PFSK-1 (cell line): Measurements from ENCODE around the gene ADAMTS9.

Experiments used
- FOXP2 ChIP-seq: optimal IDR thresholded peaks from 2 replicates; pipeline ENCODE3; 2011; ENCODE audit warnings: borderline replicate concordance, control low read depth, inconsistent platforms; ENCODE audit not compliant: insufficient read depth; ENCODE audit errors: extremely low read length, extremely low read depth
- POLR2AphosphoS5 ChIP-seq: IDR thresholded peaks from 2 replicates; pipeline ENCODE4 v1.6.1; 2012; ENCODE audit warnings: low read depth, mild to moderate bottlenecking, control low read depth, low read length, moderate library complexity
- SIN3A ChIP-seq: IDR thresholded peaks from 2 replicates; pipeline ENCODE4 v1.6.1; 2012; ENCODE audit warnings: mild to moderate bottlenecking, low read length, moderate library complexity, borderline replicate concordance; ENCODE audit not compliant: insufficient read depth
- TAF1 ChIP-seq: IDR thresholded peaks from 2 replicates; pipeline ENCODE4 v1.6.1; 2012; ENCODE audit warnings: low read length, control low read depth, borderline replicate concordance; ENCODE audit not compliant: insufficient read depth
- TF ChIP-seq, protein P1 (sequence below), 2 experiments: IDR thresholded peaks; 2 replicates each; pipeline versions ENCODE4 v1.6.1 to v1.8.0; 2011 to 2012; ENCODE audit warnings: low read depth in 2 of 2, low read length in 2 of 2, control low read depth in 1 of 2, inconsistent platforms in 1 of 2, mild to moderate bottlenecking in 1 of 2, moderate library complexity in 1 of 2; ENCODE audit not compliant: insufficient read depth in 1 of 2

The ADAMTS9 gene

DNA sequence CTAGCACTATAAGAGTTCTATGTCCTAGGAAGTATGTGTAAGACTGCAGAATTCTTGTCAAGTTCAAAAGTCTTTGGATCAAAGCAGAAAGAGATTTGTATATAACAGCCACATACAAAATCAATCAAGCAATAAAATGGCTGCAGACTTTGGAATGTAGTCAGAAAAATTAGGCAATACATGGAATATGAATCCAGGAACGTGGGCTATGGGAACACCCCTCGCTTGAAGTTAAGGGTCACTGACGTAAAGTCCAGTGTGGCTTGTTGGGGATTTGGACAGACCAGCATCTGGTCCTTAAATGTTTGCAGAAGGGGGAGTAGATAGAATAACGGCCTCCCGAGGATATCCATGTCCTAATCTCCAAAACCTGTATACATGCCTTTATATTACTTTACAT, 178.6 kb downstream of the ADAMTS9 start:
- TF ChIP-seq FOXP2 = no peak
- TF ChIP-seq POLR2AphosphoS5 = no peak
- TF ChIP-seq TAF1 = no peak
- TF ChIP-seq, protein P1, sequence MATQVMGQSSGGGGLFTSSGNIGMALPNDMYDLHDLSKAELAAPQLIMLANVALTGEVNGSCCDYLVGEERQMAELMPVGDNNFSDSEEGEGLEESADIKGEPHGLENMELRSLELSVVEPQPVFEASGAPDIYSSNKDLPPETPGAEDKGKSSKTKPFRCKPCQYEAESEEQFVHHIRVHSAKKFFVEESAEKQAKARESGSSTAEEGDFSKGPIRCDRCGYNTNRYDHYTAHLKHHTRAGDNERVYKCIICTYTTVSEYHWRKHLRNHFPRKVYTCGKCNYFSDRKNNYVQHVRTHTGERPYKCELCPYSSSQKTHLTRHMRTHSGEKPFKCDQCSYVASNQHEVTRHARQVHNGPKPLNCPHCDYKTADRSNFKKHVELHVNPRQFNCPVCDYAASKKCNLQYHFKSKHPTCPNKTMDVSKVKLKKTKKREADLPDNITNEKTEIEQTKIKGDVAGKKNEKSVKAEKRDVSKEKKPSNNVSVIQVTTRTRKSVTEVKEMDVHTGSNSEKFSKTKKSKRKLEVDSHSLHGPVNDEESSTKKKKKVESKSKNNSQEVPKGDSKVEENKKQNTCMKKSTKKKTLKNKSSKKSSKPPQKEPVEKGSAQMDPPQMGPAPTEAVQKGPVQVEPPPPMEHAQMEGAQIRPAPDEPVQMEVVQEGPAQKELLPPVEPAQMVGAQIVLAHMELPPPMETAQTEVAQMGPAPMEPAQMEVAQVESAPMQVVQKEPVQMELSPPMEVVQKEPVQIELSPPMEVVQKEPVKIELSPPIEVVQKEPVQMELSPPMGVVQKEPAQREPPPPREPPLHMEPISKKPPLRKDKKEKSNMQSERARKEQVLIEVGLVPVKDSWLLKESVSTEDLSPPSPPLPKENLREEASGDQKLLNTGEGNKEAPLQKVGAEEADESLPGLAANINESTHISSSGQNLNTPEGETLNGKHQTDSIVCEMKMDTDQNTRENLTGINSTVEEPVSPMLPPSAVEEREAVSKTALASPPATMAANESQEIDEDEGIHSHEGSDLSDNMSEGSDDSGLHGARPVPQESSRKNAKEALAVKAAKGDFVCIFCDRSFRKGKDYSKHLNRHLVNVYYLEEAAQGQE (IDR thresholded peaks at IDR 0.05; ENCODE audit: insufficient read depth in 1 of 2, low read depth in 2 of 2, low read length in 2 of 2) = no peak
- no peak for TF ChIP-seq SIN3A

DNA sequence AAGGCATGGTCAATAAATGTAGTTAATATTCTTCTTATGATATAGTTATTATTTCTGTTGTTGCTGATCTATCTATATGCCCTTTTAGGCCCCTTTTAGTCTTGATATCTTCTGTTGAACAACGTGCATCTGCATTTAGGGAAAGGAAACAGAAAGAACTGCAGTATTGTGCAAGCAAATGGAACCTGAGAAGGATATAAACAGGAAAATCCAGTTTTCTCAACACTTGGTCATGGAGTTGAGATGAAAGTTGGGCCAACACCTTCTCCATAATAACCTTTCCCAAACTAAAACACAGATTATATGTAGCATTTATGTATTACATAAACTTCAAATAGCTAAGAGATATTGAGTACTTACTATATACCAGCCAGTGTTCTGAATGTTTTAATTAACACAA, 179.7 kb downstream of the ADAMTS9 start:
- TF ChIP-seq, protein P1 (IDR thresholded peaks at IDR 0.05; ENCODE audit: insufficient read depth in 1 of 2, low read depth in 2 of 2, low read length in 2 of 2) = no peak
- TF ChIP-seq TAF1 (no peak), POLR2AphosphoS5 (no peak), SIN3A (no peak), FOXP2 (no peak)

DNA sequence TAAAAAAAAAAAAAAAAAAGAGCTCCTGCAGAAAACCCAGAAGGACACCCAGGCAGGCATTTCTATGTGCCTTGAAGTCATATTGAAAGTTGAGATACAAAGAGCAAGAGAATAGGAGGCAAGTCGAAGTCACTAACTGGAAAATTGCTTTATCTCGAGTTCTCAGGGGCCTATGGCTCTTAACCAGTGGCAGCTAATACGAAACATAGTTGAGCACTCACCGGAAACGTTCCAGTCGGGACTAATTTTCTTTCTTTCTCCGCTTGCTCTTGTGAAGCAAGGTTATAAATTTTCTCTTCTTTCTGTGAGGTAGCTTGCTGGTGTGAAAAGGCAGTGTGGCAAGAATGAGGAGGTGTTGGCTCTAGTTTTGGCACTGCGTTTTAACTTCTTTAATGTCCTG, 181.5 kb downstream of the ADAMTS9 start:
- TF ChIP-seq, protein P1 (IDR thresholded peaks at IDR 0.05; ENCODE audit: insufficient read depth in 1 of 2, low read depth in 2 of 2, low read length in 2 of 2) = no peak
- TF ChIP-seq FOXP2 = no peak
- no peak for TF ChIP-seq TAF1
- TF ChIP-seq SIN3A = no peak
- no peak for TF ChIP-seq POLR2AphosphoS5

DNA sequence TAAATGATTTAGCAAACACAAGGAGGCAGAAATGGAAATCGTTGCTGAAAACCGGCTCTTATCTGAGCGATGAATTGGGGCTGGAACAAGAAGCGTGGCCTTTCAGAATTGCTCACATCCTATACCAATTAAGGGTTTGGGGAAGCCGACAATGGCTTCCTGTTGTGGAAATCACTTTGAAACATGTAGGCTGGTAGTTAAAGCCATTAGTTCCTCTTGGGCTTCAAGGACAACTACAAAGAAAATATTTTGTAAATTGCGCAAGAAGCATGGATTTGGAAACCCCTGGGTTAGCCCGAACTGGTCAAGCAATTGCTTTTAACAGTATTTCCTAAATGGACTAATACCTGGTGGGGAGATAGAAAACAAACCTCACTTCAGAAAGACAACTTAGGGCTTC, 182.4 kb downstream of the ADAMTS9 start:
- TF ChIP-seq, protein P1 (IDR thresholded peaks at IDR 0.05; ENCODE audit: insufficient read depth in 1 of 2, low read depth in 2 of 2, low read length in 2 of 2) = no peak
- TF ChIP-seq POLR2AphosphoS5 = no peak

DNA sequence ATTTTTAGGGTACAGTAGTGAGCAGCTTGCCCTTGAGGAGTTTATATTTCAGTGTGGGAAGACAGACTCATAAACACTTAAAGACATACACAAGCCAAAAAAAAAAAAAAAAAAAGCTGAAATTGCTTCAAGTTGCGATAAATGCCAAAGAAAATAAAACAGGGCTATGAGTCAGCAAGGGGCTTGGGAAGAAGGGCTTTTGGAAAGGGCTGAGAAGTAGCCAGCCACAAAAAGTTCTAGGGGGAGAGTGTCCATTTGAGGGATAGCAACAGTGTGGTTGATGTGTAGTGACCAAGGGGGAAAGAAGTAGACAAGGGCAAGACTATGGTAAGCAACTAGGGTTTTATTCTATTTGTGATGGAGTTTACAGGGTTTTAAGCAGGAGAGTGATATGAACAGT, 185.5 kb downstream of the ADAMTS9 start:
- TF ChIP-seq, protein P1 (IDR thresholded peaks at IDR 0.05; ENCODE audit: insufficient read depth in 1 of 2, low read depth in 2 of 2, low read length in 2 of 2) = no peak
- TF ChIP-seq SIN3A (no peak), POLR2AphosphoS5 (no peak), TAF1 (no peak), FOXP2 (no peak)
